GM21381 (cell line): Measurements from ENCODE around the gene MROH7.

Source experiments
- ATAC-seq: cut with Tn5 transposase; IDR thresholded peaks from one replicate; pipeline ENCODE4 v1.9.1; 2021; ENCODE audit warnings: mild to moderate bottlenecking, moderate library complexity; ENCODE audit not compliant: unreplicated experiment

MROH7 gene

DNA sequence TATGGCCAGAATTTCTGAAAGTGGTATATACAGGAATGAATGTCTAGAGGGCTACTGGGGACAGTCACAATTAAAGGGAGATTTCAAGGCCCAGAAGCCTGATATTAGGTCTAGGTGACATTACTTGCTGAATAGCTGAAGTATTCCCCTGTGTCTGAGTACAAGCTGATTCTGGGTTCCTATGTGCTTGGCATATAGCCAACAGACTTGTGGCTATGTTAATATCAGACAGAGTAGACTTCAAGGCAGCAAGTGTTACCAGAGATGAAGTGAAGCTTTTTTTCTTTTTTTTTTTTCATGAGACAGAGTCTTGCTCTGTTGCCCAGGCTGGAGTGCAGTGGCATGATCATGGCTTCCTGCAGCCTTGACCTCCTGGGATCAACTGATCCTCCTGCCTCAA, 82.4 kb downstream of the MROH7 start:
- ATAC-seq = no peak

DNA sequence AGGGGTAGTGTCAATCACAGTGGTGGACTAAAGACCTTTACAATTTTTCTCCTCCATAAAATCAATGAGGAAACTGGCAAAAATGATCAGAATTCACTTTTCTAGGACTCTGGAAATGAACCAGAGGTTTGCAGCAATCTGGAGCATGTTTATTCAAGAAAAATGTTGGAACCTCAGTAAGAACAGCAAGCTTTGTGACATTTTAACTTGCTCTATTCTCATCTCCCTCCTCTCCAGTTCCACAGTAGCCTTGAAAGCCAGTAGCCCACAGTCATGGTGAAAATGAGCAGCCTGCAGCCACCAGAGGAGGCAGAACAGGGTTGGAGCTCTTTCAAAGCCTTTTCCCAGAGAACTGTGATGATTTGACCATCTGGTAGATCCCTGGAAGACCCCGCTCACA, 83.2 kb downstream of the MROH7 start:
- no peak for ATAC-seq

DNA sequence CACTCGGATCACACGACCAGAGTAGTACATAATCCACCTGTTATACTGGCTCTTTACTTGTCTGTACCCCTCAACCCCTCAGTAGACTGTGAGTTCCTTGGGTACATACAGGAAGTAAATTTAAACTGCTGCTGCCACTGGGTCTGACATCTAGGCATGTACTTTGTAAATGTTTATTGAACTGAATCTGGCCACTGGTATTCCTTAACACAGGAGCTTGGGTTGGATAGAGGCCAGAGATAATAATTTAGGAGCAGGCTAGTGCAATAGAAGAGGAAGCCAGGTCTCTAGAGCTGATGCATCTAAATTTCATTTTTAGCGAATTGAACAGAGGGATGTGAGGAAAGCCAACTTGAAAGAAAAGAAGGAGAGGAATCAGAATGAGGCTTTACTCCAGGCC, 86.4 kb downstream of the MROH7 start:
- no peak for ATAC-seq

DNA sequence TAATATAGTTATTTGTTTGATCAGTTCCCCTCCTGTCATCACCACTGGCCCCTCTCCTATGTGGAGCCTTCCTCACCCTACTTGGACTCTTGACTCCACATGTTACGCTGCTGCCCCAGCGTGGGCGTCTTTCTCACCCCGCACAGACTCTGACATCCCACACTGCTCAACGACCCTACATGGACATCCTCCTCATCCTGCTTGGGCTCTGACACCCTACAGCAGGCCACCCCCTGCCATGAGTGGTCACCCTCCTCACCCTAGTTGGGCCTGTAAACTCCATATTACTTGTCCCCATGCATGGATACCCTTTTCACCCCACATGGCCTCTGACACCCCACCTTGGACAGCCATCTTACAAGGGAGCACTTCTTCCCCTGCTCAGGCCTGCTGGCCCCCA, 95.1 kb downstream of the MROH7 start:
- no peak for ATAC-seq

DNA sequence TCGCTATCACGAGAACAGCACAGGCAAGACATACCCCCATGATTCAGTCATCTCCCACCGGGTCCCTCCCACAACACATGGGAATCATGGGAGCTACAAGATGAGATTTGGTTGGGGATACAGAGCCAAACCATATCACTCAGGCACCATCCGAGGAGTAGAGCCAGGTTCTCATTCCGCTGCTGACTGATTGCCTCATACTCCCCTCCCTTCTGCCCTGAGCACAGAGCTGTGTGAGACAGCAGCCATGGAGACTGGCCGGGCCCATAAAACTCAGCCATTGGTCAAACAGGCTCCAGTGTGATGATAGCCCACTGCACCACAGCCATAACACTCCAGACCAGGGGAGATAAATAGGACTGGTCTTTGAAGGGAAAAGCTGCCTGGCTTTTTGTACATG, 96.7 kb downstream of the MROH7 start:
- ATAC-seq = no peak

DNA sequence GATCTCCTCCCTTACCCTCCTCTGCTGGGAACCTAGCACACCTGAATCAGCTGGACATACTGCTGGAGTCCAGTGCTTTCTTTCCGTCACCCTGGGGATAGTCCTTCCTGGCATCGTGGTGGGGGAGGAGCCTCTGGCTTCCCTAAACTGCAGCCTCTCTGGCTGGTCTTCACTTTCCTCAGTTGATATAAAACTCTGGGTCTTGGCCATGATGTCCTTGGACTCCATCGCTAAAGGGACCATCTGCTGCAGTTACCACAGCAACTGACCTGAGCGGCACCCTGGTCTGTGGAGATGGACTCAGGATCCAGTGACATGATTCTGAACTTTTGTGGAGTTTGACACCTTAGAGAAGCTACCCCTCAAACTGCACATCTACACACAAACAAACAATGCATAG, 99.9 kb downstream of the MROH7 start:
- no peak for ATAC-seq

DNA sequence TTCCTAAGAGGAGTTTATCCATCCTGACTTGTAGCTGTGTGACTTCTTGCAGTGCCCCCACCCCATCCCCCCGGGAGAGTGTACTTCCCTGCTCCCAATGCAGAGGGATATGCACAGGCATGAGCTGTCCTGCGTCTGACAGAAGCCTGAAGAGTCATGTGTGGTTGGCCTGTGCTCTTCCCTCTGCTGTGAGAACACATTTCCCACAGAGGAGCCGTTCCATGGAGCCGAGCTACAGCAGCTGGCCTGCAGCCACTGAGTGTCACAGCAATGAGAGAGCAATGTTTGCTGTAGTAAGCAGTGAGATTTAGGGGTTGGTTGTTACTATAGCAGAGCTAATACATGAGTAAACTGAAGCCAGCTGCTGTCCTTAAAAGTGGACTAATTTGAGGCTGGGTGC, 100.7 kb downstream of the MROH7 start:
- no peak for ATAC-seq

DNA sequence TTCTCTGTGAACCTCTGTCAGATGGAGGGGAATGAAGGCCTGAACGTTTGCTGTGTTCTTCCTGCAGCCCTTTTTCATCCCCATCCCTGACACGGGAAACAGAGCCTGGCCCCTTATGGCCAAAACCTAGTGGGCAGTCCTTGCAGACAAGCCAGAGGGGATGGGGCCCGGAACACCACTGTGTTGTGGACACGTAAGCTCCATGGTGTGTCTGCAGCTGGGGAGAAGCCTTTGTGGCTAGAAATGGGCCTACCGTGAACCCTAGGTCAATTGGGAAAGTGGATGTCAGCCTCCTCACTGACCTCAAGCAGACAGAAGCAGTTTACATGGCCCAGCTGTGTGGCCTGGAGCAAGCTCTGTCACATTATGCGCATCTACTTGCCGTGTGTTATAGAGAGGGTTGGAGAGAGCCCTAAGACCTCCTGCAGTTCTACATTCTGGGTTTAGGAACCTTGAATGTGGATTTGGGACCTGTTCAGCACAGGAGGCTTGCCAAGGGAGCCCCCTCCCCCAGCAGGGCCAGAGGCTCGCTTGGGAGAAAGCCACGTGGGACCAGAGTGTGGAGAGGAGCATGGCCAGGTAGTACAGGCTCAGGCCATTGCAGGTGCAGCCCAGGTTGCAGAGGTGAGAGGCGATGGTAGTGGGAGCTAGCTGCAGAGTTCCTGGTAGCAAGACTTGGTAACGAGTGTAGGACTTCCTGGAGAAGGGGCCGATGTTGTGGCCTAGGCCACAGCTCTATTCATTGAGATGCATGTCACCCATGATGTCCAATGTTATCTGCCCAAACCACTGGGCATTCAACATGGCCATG, 102.0 kb downstream of the MROH7 start:
- ATAC-seq = no peak

DNA sequence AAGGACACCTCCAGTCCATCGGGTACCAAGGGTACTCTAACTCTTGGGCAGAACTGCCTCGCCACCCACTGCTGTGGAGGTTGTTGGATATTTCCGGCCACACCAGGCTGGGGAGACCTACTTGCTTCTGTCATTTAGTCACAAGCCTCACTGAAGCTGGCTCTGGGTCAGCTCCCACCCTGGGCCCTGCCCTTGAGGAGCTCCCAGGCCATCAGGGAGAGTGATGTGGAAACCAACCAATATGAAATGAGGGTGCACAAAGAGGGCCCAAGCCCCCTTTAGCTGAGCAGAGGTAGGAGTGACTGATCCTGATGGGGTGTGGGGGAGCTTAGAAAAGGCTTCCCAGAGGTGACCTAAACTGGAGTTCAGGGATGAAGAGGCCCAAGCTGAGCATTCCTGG, 103.1 kb downstream of the MROH7 start:
- ATAC-seq = no peak

DNA sequence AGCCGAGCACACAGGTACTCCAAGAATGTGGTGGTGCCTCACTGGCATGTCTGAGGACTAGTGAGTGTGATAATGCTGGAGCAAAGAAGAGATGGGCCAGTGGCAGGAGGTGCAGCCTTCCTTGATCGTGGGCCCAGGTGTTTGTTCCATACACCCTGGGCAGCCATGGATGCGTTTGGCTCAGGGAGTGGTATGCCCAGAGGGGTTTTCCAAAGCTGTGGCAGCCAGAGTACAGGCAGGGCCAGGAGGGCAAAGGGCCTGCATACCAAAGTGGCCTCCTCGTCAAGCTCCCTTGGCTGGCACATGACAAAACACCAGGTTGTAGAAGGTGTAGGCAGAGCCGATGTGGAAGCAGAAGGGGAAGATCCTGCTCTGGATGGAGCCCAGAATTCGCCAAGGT, 103.7 kb downstream of the MROH7 start:
- ATAC-seq = no peak

DNA sequence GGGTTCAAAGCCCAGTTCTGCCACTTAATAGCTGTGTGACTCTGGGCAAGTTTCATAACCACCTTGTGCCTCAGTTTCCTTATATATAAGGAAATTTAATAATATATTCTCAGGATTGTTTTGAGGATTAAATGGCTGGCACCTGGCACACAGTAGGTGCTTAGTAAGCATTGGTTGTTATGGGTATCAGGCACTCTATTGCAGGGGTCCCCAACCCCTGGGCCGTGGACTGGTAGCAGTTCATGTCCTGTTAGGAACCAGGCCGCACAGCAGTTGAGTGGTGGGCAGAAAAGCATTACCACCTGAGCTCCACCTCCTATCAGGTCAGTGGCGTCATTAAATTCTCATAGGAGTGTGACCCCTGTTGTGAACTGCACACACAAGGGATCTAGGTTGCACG, 104.3 kb downstream of the MROH7 start:
- no peak for ATAC-seq

DNA sequence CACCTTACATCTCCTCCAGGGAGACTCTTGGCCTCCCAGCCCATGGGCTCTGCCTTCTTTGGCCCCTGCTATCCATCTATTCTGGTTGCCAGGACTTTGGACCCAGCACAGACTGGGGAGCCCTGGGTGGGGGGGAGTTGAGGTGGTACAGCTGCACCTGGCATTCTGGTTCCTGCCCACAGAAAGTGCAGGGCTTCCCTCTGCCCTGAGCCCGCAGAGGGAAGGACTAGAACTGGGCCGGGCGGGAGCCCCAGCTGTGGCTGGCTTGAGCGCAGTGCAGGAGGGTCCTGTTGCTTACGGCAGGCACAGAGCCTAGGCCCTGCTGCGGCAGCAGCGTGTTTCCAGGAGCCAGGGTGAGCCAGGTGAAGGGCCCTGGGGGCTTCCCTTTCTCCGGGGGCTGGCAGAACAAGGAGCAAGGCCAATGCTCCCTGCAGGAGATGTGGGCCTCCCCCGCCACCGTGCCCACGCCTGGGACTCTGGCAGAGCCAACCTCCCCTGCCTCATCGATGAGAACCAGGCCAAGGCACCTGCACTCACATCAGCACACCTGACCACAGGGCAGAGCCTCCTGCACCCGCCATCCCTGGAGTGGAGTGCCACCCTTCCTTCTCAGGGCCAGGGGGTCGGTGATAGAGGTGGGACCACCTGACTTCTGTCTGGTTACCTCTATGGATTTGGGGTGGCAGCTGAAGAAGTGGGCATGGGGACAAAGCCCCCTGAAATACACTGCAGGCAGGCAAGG, 106.7 kb downstream of the MROH7 start:
- ATAC-seq = no peak

DNA sequence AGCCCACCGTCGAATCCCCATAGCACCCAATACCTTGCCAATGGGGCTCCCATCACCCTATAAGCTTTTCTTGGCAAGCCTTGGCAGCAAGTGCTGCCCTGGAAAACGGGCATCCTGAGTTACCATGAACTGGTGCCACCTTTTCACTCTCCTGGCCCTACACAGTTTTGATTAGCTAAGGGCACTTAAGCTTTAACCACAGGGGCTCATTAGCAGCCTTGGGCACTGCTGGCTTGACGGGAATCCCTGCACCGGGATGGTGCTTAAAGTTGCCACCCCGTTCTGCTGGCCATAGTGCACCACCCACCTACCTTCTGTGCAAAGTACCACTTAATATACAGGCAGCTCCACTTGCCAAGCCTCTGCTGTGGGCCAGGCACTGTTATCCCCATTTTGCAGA, 109.0 kb downstream of the MROH7 start:
- no peak for ATAC-seq

DNA sequence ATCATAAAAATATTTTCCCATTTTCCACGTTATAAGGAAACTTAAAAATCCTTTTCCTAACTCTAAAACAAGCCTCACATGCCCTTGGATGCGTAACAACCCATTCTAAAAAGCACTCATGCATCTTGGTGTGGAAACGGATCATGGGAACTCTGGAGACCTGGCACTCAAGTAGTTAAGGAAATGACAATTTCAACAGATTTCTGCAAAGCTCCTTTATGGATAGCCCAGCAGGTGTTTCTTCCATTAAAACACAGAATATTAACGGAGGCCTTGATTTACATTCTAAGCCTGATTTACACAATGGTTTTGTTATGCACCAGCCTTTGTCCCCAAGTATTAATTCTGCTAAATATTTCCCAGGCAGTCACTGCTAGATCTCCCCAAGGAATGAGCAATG, 109.8 kb downstream of the MROH7 start:
- ATAC-seq = no peak

DNA sequence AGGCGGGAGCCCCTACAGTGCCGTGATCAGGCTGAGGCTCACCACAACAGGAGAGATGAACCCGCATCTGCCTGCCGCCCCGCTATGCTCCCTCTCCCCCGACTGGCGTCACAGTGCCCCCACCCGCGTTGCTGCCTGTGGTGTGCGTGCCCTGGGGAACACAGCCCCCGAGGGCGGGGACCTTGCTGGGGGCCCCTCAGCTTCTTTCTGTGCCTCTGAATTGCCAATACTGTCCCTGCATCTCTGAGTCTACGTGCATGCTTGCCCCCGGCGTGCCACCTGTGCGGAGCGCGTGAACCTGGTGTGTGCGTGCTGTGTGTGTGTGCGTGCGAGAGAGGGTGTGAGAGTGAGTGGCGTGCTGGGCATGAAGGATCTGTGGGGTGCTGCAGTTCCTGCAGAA, 112.5 kb downstream of the MROH7 start:
- ATAC-seq = no peak

DNA sequence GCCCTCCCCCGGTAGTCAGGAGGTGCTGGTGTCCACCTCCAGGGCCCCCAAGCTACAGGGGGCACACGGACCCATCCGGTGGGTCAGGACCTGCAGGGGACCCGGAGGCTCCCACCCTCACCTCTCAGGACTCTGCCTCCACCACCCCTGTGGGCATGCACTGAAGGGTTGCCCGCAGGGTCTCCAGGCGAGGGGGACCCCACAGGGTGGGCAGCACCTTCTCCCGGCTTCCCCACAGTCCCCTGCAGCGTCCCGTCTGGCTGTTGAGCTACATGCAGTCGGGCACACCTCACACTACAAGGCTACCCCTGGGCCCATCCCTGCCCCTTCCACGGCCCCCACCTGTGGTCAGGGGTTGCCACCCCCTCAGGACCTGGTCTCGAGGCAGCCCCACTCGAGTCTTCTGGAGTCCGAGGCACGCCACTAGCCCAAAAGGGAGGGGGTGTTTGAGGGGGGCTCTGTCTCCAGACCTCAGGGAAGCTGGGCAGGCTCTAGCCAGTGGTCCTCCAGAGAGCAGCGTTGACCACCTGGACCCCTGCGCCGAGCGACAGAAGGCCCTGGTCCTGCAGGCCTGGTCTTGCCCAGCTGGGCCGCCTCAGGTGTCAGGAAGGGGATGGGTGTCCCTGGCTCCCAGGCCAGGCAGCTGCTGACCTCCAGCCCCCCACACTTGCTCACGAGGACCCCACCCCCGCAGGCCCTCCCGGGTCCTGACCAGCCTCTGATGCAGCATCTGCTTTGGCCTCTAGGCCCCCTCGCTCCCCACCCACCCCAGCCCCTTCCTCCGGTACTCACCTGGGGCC, 113.1 kb downstream of the MROH7 start:
- no peak for ATAC-seq

DNA sequence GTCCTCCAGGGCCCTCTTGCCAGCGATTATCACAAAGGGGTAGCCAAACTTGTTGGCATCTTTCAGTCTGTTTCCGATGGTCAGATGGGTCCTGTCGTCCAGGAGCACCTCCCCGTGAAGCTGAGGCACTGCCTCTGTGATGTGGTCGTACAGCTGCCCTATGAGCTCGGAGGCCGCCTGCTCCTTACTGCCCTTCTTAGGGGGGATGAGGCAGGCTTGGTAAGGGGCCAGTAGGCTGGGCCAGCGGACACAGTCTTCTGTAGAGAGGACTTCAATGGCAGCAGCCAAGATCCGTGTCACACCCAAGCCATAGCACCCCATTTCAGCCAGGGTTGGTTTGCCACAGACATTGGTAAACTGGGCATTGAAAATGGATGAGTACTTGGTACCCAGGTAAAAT, 116.2 kb downstream of the MROH7 start:
- ATAC-seq = no peak

DNA sequence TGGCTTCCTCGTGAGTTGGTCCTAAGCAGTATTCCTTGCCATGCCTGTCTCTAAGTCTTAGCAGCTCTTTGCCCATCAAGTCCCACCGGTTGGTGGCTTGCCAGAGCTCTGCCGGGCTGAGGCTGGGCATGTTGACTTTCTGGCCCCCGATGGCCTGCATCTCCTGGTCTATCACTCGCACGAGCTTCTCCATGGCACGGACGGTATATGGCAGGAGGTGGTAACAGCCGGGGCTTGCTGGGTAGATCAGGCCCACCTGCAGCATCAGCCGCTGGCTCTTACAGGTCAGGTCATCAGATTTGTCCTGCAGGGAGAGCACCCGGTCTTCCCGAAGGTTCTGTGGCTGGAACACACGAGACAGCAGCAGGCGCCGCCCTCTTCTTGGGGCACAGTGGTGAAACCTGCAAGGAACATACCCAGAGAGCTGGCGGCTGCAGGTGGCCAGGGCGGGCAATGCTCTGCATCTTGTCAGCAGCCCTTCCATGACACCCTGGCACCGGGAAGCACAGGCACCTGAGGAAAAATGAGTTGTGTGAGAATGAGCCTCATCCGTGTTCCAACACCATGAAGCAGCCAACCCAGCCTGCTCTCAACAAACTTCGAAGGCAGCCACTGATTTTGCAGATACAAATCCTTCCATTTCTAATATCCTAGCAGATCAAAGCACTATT, 117.2 kb downstream of the MROH7 start:
- no peak for ATAC-seq
